ENCODE data around the gene SIGLEC14. TPM values are rescaled to one million over a fixed set of nuclear protein-coding genes. Genes with fewer than 3 reads are reported as not detected.
A peak's percentile ranks its signal among the peaks of the same experiment; 100 is the strongest.
"Not testable (repeated sequence)": the region's sequence is repeated elsewhere in the genome, so short reads cannot be mapped to it uniquely, and the experiment has no call there.

The SIGLEC14 gene
- total RNA-seq, 1 experiment from 2014 or later, result not detected

- peak; percentile 18 for DNase-seq (ENCODE audit: low read depth)
These were observed 29.4 kb upstream of the SIGLEC14 start for GRCh38 chr19:51675911-51676565.

- DNase-seq (ENCODE audit: low read depth), result no peak
These were observed 21.6 kb upstream of the SIGLEC14 start for GRCh38 chr19:51668216-51668615.

GRCh38 chr19:51664997-51665396 is 18.4 kb upstream of the SIGLEC14 start:
- DNase-seq (ENCODE audit: low read depth), result peak; percentile 16

- DNase-seq (ENCODE audit: low read depth), result no peak
These were observed 17.5 kb upstream of the SIGLEC14 start for GRCh38 chr19:51664131-51664530.

GRCh38 chr19:51663650-51664049 is 17.0 kb upstream of the SIGLEC14 start:
- DNase-seq (ENCODE audit: low read depth), result no peak

GRCh38 chr19:51660975-51661600 is 14.5 kb upstream of the SIGLEC14 start:
- peak; percentile 75 for DNase-seq (ENCODE audit: low read depth)

GRCh38 chr19:51654783-51655182 is 8.2 kb upstream of the SIGLEC14 start:
- DNase-seq (ENCODE audit: low read depth), result no peak

GRCh38 chr19:51653162-51653561 is 6.5 kb upstream of the SIGLEC14 start:
- no peak for DNase-seq (ENCODE audit: low read depth)

- no peak for DNase-seq (ENCODE audit: low read depth)
These were observed 5.6 kb upstream of the SIGLEC14 start for GRCh38 chr19:51652266-51652665.

GRCh38 chr19:51651216-51651846 is 4.7 kb upstream of the SIGLEC14 start:
- DNase-seq (ENCODE audit: low read depth), result no peak

GRCh38 chr19:51647318-51647717 is 693 bp upstream of the SIGLEC14 start:
- DNase-seq (ENCODE audit: low read depth), result no peak

GRCh38 chr19:51644636-51645271 is 1.9 kb downstream of the SIGLEC14 start:
- no peak for DNase-seq (ENCODE audit: low read depth)

- no peak for DNase-seq (ENCODE audit: low read depth)
These were observed 5.0 kb downstream of the SIGLEC14 start for GRCh38 chr19:51641648-51642047.

- no peak for DNase-seq (ENCODE audit: low read depth)
These were observed 6.2 kb downstream of the SIGLEC14 start for GRCh38 chr19:51640386-51640785.

- no peak for DNase-seq (ENCODE audit: low read depth)
These were observed 6.7 kb downstream of the SIGLEC14 start for GRCh38 chr19:51639916-51640315.

- DNase-seq (ENCODE audit: low read depth), result peak; percentile 13
These were observed 9.2 kb downstream of the SIGLEC14 start for GRCh38 chr19:51637362-51637978.

- no peak for DNase-seq (ENCODE audit: low read depth)
These were observed 14.5 kb downstream of the SIGLEC14 start for GRCh38 chr19:51632126-51632525.

- not testable (repeated sequence) for DNase-seq (ENCODE audit: low read depth)
These were observed 16.3 kb downstream of the SIGLEC14 start, which contains the start of gene SIGLEC5 for GRCh38 chr19:51630315-51630714. Gene SIGLEC5 (minus strand): TSS chr19:51630401. CDS start chr19:51630335, 66 bp downstream.

GRCh38 chr19:51628153-51628939 is 18.3 kb downstream of the SIGLEC14 start:
- no peak for DNase-seq (ENCODE audit: low read depth)

GRCh38 chr19:51627491-51628138 is 19.0 kb downstream of the SIGLEC14 start:
- no peak for DNase-seq (ENCODE audit: low read depth)

GRCh38 chr19:51626675-51627074 is 19.9 kb downstream of the SIGLEC14 start:
- no peak for DNase-seq (ENCODE audit: low read depth)

Measured in M059J (cell line).